Measurements from ENCODE around the gene SEC14L1. TPM values are rescaled to one million over a fixed set of nuclear protein-coding genes. Genes with fewer than 3 reads are reported as not detected.

SEC14L1 gene
- total and polyA plus RNA-seq, 2 of the 8 experiments (the other 6 are each of a cell fraction or from before 2014, with no cell fraction given): 27.2 to 74.4 TPM

- H3K9me3 ChIP-seq (ENCODE audit: insufficient read depth in 2 of 2, low read depth in 1 of 2, low read length in 1 of 2): no peaks in the 10 kb centered on the region
- no peaks in the 10 kb centered on the region; a peak in 1 of 7 replicates for H3K4me1 ChIP-seq (replicated peaks in 1 of 4; ENCODE audit: control insufficient read depth in 3 of 4, insufficient read depth in 4 of 4, low read length in 3 of 4)
- H3K36me3 ChIP-seq (ENCODE audit: control insufficient read depth in 2 of 4, insufficient read depth in 4 of 4, low read length in 3 of 4): no peaks in the 10 kb centered on the region
- H3K4me3 ChIP-seq (ENCODE audit: extremely low read depth in 1 of 4, insufficient read depth in 2 of 4, low read depth in 3 of 4, low read length in 4 of 4): no peak overlapping the region
- POLR2A ChIA-PET (ENCODE audit: partially characterized antibody): no interaction called here
- H2AK5ac ChIP-seq (ENCODE audit: low read depth, low read length): no peak overlapping the region
- H4K91ac ChIP-seq (replicated peaks; ENCODE audit: insufficient read length, low read length): no peak overlapping the region
- H3K14ac ChIP-seq (ENCODE audit: insufficient read length): no peak overlapping the region
- H3K79me1 ChIP-seq (ENCODE audit: low read depth, low read length): no peaks in the 10 kb centered on the region
- H3K4me2 ChIP-seq (ENCODE audit: insufficient read depth in 1 of 2, low read depth in 2 of 2, low read length in 2 of 2): no peak overlapping the region
- WGBS, 2 experiments (ENCODE audit: extremely low coverage in 1 of 2, insufficient coverage in 1 of 2, insufficient read length in 1 of 2, insufficient replicate concordance in 2 of 2, low coverage in 1 of 2, low lambda C conversion rate in 2 of 2, missing lambda C conversion rate in 1 of 2): 84% methylated on average over 6 of the region's 7 CpGs; no CpG with 5 or more reads in 1 of the 2 experiments
- H2BK120ac ChIP-seq (replicated peaks; ENCODE audit: low read depth, low read length): no peak overlapping the region
- no peak overlapping the region for H3K56ac ChIP-seq (replicated peaks; ENCODE audit: insufficient read length, low read depth, low read length)
- no peaks in the 10 kb centered on the region for H3K79me2 ChIP-seq (ENCODE audit: control insufficient read depth in 1 of 2, insufficient read depth in 2 of 2, low read length in 2 of 2)
- no peak overlapping the region for H3K9ac ChIP-seq (replicated peaks in 1 of 4; ENCODE audit: extremely low read depth in 1 of 4, low read depth in 3 of 4, low read length in 3 of 4)
- no peak overlapping the region for H2BK20ac ChIP-seq (ENCODE audit: low read length)
- no peak overlapping the region for H4K8ac ChIP-seq (ENCODE audit: extremely low read depth, insufficient read depth, low read length)
- no peak overlapping the region for H3K18ac ChIP-seq (ENCODE audit: extremely low read depth, low read length)
- DNase-seq (ENCODE audit: low read depth in 1 of 2, low spot score in 2 of 2) (no peak), FAIRE-seq (no peak)
- no peak overlapping the region for H3K4ac ChIP-seq (replicated peaks; ENCODE audit: insufficient read length, low read depth, low read length)
- H3K27ac ChIP-seq (ENCODE audit: low read depth, low read length): no peak overlapping the region
- H2BK12ac ChIP-seq (ENCODE audit: low read depth, low read length): no peak overlapping the region
- H2AFZ ChIP-seq (ENCODE audit: low read length): no peak overlapping the region
- CTCF ChIA-PET (ENCODE audit: partially characterized antibody): no interaction called here
- H2BK5ac ChIP-seq (ENCODE audit: low read depth, low read length): no peak overlapping the region; the same call in 1 of the 2 replicates
- no peak overlapping the region for H3K23ac ChIP-seq (ENCODE audit: insufficient read length)
- no peaks in the 10 kb centered on the region for H4K20me1 ChIP-seq (replicated peaks in 1 of 2; ENCODE audit: control insufficient read depth in 1 of 2, insufficient read depth in 2 of 2, low read length in 2 of 2)
- no peaks in the 10 kb centered on the region for H3K23me2 ChIP-seq (ENCODE audit: low read depth, low read length)
- no peak overlapping the region for H2BK15ac ChIP-seq (ENCODE audit: low read length)
- H4K5ac ChIP-seq (ENCODE audit: insufficient read length, low read depth, low read length): no peak overlapping the region
- no peaks in the 10 kb centered on the region for H3K27me3 ChIP-seq (replicated peaks in 1 of 4; ENCODE audit: control insufficient read depth in 3 of 4, extremely low read depth in 1 of 4, insufficient read depth in 3 of 4, low read length in 3 of 4)
- TF ChIP-seq BACH1 (IDR thresholded peaks at IDR 0.05; ENCODE audit: low read length) (no peak), SRF (IDR thresholded peaks at IDR 0.05; ENCODE audit: low read depth, low read length) (no peak), EZH2 (IDR thresholded peaks at IDR 0.05; ENCODE audit: low read depth, low read length, severe bottlenecking) (no peak), JUN (IDR thresholded peaks at IDR 0.05; ENCODE audit: low read depth, low read length) (no peak), MAX (IDR thresholded peaks at IDR 0.05) (no peak), SAP30 (IDR thresholded peaks at IDR 0.05; ENCODE audit: insufficient read depth, insufficient replicate concordance, low read length) (no peak), BCL11A (IDR thresholded peaks at IDR 0.05; ENCODE audit: low read depth in 2 of 2, low read length in 2 of 2) (no peak), POLR2AphosphoS5 (IDR thresholded peaks at IDR 0.05; ENCODE audit: low read depth, low read length) (no peak), SIX5 (IDR thresholded peaks at IDR 0.05; ENCODE audit: low read depth, low read length) (no peak), CHD2 (IDR thresholded peaks at IDR 0.05; ENCODE audit: low read length) (no peak)
These were observed 14.2 kb upstream of the SEC14L1 start for GRCh38 chr17:77126519-77126918.
